ENCODE results near the gene TMEM145. TPM values are rescaled to one million over a fixed set of nuclear protein-coding genes. Genes with fewer than 3 reads are reported as not detected.

TMEM145 gene
- polyA plus RNA-seq, 1 donor from 2014 or later = 30.9 TPM

DNA sequence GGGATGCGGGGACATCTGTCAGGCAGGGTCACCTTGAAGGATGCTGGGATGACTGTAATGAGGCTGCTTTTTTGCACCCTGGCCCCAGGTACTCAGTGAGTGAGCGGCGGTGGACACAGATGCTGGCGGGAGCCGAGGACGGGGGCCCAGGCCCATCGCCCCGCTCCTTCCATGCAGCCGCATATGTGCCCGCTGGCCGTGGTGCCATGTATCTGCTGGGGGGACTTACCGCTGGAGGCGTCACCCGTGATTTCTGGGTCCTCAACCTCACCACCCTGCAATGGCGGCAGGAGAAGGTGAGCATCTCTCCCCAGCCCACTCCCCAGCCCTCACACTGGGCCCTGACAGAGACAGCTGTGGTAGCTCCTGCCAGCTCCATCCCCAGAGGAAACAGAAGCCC, 43.6 kb downstream of the TMEM145 start:
- Histone ChIP-seq H3K27me3 (ENCODE audit: insufficient read depth, low read depth, low read length) (no peaks in the 10 kb centered on the region), H3K9me3 (ENCODE audit: low read length) (no peaks in the 10 kb centered on the region), H3K9ac (ENCODE audit: low read length) (no peak overlapping the region), H3K9me2 (ENCODE audit: insufficient read depth, low read length) (no peaks in the 10 kb centered on the region), H4K20me1 (ENCODE audit: insufficient read depth) (no peaks in the 10 kb centered on the region), H3K36me3 (ENCODE audit: insufficient read depth, low read length) (no peaks in the 10 kb centered on the region), H3K4me2 (ENCODE audit: low read length) (no peak overlapping the region), H2AFZ (ENCODE audit: low read depth, low read length) (no peak overlapping the region), H3K4me3 (ENCODE audit: low read length) (no peak overlapping the region), H3K27ac (ENCODE audit: low read length) (no peak overlapping the region), H3K79me2 (replicated peaks; ENCODE audit: insufficient read depth, low read length) (no peaks in the 10 kb centered on the region), H3F3A (ENCODE audit: insufficient read depth, low read length, poor library complexity, severe bottlenecking) (no peaks in the 10 kb centered on the region)
- no peak for TF ChIP-seq EZH2 (IDR thresholded peaks at IDR 0.05; ENCODE audit: borderline replicate concordance, insufficient read depth, low read length, poor library complexity, severe bottlenecking)
- TF ChIP-seq, protein P1, sequence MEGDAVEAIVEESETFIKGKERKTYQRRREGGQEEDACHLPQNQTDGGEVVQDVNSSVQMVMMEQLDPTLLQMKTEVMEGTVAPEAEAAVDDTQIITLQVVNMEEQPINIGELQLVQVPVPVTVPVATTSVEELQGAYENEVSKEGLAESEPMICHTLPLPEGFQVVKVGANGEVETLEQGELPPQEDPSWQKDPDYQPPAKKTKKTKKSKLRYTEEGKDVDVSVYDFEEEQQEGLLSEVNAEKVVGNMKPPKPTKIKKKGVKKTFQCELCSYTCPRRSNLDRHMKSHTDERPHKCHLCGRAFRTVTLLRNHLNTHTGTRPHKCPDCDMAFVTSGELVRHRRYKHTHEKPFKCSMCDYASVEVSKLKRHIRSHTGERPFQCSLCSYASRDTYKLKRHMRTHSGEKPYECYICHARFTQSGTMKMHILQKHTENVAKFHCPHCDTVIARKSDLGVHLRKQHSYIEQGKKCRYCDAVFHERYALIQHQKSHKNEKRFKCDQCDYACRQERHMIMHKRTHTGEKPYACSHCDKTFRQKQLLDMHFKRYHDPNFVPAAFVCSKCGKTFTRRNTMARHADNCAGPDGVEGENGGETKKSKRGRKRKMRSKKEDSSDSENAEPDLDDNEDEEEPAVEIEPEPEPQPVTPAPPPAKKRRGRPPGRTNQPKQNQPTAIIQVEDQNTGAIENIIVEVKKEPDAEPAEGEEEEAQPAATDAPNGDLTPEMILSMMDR (IDR thresholded peaks at IDR 0.05; ENCODE audit: poor library complexity, severe bottlenecking) = no peak

DNA sequence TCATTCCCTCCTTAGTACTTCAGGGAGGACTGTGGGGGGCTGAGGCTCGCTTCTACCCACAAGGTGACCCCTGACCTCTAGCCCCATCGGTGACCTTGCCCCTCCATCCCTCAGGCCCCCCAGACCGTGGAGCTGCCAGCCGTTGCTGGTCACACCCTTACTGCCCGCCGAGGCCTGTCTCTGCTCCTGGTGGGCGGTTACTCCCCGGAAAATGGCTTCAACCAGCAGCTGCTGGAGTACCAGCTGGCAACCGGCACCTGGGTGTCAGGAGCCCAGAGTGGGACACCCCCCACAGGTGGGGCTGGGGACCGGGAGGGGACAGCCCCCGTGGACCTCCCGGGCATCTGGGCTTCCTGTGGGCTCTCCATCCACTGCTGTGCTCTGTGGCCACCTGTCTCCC, 44.2 kb downstream of the TMEM145 start:
- no peak overlapping the region for H2AFZ ChIP-seq (ENCODE audit: low read depth, low read length)
- H3K4me2 ChIP-seq (ENCODE audit: low read length) = no peak overlapping the region
- H3F3A ChIP-seq (ENCODE audit: insufficient read depth, low read length, poor library complexity, severe bottlenecking) = no peaks in the 10 kb centered on the region
- H3K36me3 ChIP-seq (ENCODE audit: insufficient read depth, low read length) = no peaks in the 10 kb centered on the region
- H3K27me3 ChIP-seq (ENCODE audit: insufficient read depth, low read depth, low read length) = no peaks in the 10 kb centered on the region
- no peaks in the 10 kb centered on the region for H3K9me2 ChIP-seq (ENCODE audit: insufficient read depth, low read length)
- no peak overlapping the region for H3K9ac ChIP-seq (ENCODE audit: low read length)
- TF ChIP-seq, protein P1 (IDR thresholded peaks at IDR 0.05; ENCODE audit: poor library complexity, severe bottlenecking) = no peak
- TF ChIP-seq EP300 (conservative IDR thresholded peaks at IDR 0.05; ENCODE audit: poor library complexity, severe bottlenecking) = no peak
- no peak for TF ChIP-seq MXI1 (conservative IDR thresholded peaks at IDR 0.05; ENCODE audit: poor library complexity, severe bottlenecking)
- TF ChIP-seq, protein P2, sequence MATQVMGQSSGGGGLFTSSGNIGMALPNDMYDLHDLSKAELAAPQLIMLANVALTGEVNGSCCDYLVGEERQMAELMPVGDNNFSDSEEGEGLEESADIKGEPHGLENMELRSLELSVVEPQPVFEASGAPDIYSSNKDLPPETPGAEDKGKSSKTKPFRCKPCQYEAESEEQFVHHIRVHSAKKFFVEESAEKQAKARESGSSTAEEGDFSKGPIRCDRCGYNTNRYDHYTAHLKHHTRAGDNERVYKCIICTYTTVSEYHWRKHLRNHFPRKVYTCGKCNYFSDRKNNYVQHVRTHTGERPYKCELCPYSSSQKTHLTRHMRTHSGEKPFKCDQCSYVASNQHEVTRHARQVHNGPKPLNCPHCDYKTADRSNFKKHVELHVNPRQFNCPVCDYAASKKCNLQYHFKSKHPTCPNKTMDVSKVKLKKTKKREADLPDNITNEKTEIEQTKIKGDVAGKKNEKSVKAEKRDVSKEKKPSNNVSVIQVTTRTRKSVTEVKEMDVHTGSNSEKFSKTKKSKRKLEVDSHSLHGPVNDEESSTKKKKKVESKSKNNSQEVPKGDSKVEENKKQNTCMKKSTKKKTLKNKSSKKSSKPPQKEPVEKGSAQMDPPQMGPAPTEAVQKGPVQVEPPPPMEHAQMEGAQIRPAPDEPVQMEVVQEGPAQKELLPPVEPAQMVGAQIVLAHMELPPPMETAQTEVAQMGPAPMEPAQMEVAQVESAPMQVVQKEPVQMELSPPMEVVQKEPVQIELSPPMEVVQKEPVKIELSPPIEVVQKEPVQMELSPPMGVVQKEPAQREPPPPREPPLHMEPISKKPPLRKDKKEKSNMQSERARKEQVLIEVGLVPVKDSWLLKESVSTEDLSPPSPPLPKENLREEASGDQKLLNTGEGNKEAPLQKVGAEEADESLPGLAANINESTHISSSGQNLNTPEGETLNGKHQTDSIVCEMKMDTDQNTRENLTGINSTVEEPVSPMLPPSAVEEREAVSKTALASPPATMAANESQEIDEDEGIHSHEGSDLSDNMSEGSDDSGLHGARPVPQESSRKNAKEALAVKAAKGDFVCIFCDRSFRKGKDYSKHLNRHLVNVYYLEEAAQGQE (IDR thresholded peaks at IDR 0.05; ENCODE audit: borderline replicate concordance) = no peak
- no peak for TF ChIP-seq TAF1 (IDR thresholded peaks at IDR 0.05; ENCODE audit: low read depth)
- TF ChIP-seq RAD21 (conservative IDR thresholded peaks at IDR 0.05) = no peak
- no peak for TF ChIP-seq POLR2AphosphoS5 (IDR thresholded peaks at IDR 0.05)
- H4K20me1 ChIP-seq (ENCODE audit: insufficient read depth) = no peaks in the 10 kb centered on the region
- H3K9me3 ChIP-seq (ENCODE audit: low read length) = no peaks in the 10 kb centered on the region
- no peaks in the 10 kb centered on the region for H3K79me2 ChIP-seq (replicated peaks; ENCODE audit: insufficient read depth, low read length)
- no peak overlapping the region for H3K4me3 ChIP-seq (ENCODE audit: low read length)
- H3K27ac ChIP-seq (ENCODE audit: low read length) = no peak overlapping the region
